Endothelial cell (in vitro differentiated cells): ENCODE measurements around the gene CNIH2. TPM values are rescaled to one million over a fixed set of nuclear protein-coding genes. Genes with fewer than 3 reads are reported as not detected.
A peak's percentile ranks its signal among the peaks of the same experiment; 100 is the strongest.

ENCODE experiments used
- DNase-seq: peaks from one replicate; pipeline ENCODE4 v3.0.0; 2021; ENCODE audit warnings: low spot score
- H3K27ac Mint-ChIP-seq: one replicate; pipeline ENCODE4 v1.8.0; 2021; ENCODE audit warnings: mixed read lengths, inconsistent platforms; ENCODE audit not compliant: unreplicated experiment
- H3K27me3 Mint-ChIP-seq: one replicate; pipeline ENCODE4 v1.8.0; 2021; ENCODE audit warnings: mild to moderate bottlenecking, moderate library complexity, mixed read lengths, inconsistent platforms; ENCODE audit not compliant: unreplicated experiment
- H3K36me3 Mint-ChIP-seq: one replicate; pipeline ENCODE4 v1.8.0; 2021; ENCODE audit warnings: mild to moderate bottlenecking, low read depth, mixed read lengths, inconsistent platforms; ENCODE audit not compliant: unreplicated experiment
- H3K4me1 Mint-ChIP-seq: one replicate; pipeline ENCODE4 v1.8.0; 2021; ENCODE audit warnings: mild to moderate bottlenecking, mixed read lengths, inconsistent platforms; ENCODE audit not compliant: unreplicated experiment
- H3K4me3 Mint-ChIP-seq: one replicate; pipeline ENCODE4 v1.8.0; 2021; ENCODE audit warnings: mild to moderate bottlenecking, mixed read lengths, inconsistent platforms; ENCODE audit not compliant: unreplicated experiment
- H3K9me3 Mint-ChIP-seq: one replicate; pipeline ENCODE4 v1.8.0; 2021; ENCODE audit warnings: mixed read lengths, inconsistent platforms; ENCODE audit not compliant: unreplicated experiment
- CTCF ChIP-seq: fragments of 200-600 bp; sonication (generic); IDR thresholded peaks from one replicate; pipeline ENCODE4 v1.5.0; 2021; ENCODE audit warnings: antibody characterized with exemption; ENCODE audit not compliant: unreplicated experiment
- total RNA-seq: library from RNA; stranded (reverse); fragmentation: NEBNext Ultra II Directional; extraction: Animal tissue kit (Norgen Biotek cat#: 25700); gene quantifications from one replicate; pipeline ENCODE4 v1.2.1, GENCODE V29; 2021; ENCODE audit not compliant: unreplicated experiment

Gene CNIH2
- total RNA-seq, 1 donor from 2014 or later, result 1.9 TPM

DNA sequence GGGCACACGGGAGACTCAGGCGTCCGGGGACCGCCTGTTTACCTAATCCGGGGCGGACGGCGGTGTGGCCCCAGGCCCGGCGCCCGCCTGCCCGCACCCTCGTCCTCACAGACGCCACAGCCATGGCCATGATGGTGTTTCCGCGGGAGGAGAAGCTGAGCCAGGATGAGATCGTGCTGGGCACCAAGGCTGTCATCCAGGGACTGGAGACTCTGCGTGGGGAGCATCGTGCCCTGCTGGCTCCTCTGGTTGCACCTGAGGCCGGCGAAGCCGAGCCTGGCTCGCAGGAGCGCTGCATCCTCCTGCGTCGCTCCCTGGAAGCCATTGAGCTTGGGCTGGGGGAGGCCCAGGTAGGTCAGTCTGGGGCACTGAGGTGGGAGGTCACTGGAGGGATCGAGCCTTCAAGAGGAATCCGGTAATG is 19.5 kb upstream of the CNIH2 start:
- Mint-ChIP-seq H3K4me1 (peaks cover 14% of the 10 kb centered on the region), H3K4me3 (peak overlapping the region; percentile 75), H3K27me3 (peaks cover 10% of the 10 kb centered on the region), H3K9me3 (no peaks in the 10 kb centered on the region), H3K27ac (no peak overlapping the region), H3K36me3 (peaks cover 16% of the 10 kb centered on the region)
- no peak for DNase-seq
- no peak for TF ChIP-seq CTCF

DNA sequence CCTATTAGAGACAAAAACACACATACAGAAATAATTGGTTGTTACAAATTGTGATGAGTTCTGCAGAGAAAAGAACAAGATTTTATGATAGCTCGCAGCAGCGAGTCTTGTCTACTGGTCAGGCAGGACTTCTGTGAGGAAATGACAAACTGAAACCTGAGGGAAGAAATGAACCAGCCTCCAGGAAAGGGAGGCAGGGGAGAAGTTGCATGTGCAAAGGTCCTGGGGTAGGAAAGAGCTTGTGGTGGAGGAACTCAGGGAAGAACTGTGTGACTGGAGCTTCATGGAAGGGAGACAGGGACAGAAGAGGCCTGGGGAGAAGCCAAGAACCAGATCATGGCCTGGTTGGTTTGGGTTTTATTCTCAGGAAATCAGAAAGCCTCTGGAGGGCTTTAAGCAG is 18.8 kb upstream of the CNIH2 start:
- no peak for DNase-seq
- H3K36me3 Mint-ChIP-seq, result peaks cover 18% of the 10 kb centered on the region
- peaks cover 14% of the 10 kb centered on the region for H3K4me1 Mint-ChIP-seq
- TF ChIP-seq CTCF, result no peak
- no peak overlapping the region for H3K27ac Mint-ChIP-seq
- H3K27me3 Mint-ChIP-seq, result peaks cover 9% of the 10 kb centered on the region
- no peaks in the 10 kb centered on the region for H3K9me3 Mint-ChIP-seq
- peak overlapping the region; percentile 75 for H3K4me3 Mint-ChIP-seq

GRCh38 chr11:66259956-66260355 is 18.0 kb upstream of the CNIH2 start:
- no peak overlapping the region for H3K27ac Mint-ChIP-seq

GRCh38 chr11:66261578-66261977 is 16.4 kb upstream of the CNIH2 start:
- Mint-ChIP-seq H3K27ac (no peak overlapping the region), H3K9me3 (no peaks in the 10 kb centered on the region), H3K4me1 (peaks cover 14% of the 10 kb centered on the region), H3K36me3 (peaks cover 20% of the 10 kb centered on the region), H3K27me3 (peaks cover 7% of the 10 kb centered on the region), H3K4me3 (no peak overlapping the region)
- DNase-seq, result no peak
- TF ChIP-seq CTCF, result no peak

More at GRCh38 chr11:66259956-66260355, 18.0 kb upstream of the CNIH2 start:
- peaks cover 14% of the 10 kb centered on the region for H3K4me1 Mint-ChIP-seq
- peaks cover 9% of the 10 kb centered on the region for H3K27me3 Mint-ChIP-seq
- H3K9me3 Mint-ChIP-seq, result no peaks in the 10 kb centered on the region
- peak overlapping the region; percentile 75 for H3K4me3 Mint-ChIP-seq
- TF ChIP-seq CTCF, result no peak
- no peak for DNase-seq
- H3K36me3 Mint-ChIP-seq, result peaks cover 20% of the 10 kb centered on the region

DNA sequence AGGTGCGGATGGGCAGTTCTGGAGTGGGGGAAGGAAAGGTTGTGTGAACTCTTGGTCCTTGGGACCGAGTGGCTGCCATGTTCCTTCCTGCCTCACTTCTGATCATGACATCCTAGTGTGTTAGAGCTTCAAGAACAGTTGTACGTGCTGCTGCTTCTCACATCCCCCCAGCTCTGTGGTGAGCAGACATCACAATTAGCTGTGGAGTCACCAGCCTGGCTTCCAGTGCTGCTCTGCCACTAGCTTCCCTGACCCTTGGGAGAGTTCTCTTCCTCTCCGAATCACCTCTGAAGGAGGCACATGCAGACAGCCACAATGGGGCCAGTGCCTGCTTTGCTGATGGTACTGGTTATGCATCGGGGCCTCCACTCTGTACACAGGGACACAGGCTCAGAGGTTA is 15.8 kb upstream of the CNIH2 start:
- no peak for DNase-seq
- H3K36me3 Mint-ChIP-seq, result peaks cover 20% of the 10 kb centered on the region
- peaks cover 11% of the 10 kb centered on the region for H3K27me3 Mint-ChIP-seq
- no peak for TF ChIP-seq CTCF
- no peaks in the 10 kb centered on the region for H3K9me3 Mint-ChIP-seq
- H3K27ac Mint-ChIP-seq, result peak overlapping the region; percentile 36
- no peak overlapping the region for H3K4me3 Mint-ChIP-seq
- peaks cover 9% of the 10 kb centered on the region for H3K4me1 Mint-ChIP-seq
